ENCODE measurements around the gene TMEM62.

- TF ChIP-seq, protein P1, sequence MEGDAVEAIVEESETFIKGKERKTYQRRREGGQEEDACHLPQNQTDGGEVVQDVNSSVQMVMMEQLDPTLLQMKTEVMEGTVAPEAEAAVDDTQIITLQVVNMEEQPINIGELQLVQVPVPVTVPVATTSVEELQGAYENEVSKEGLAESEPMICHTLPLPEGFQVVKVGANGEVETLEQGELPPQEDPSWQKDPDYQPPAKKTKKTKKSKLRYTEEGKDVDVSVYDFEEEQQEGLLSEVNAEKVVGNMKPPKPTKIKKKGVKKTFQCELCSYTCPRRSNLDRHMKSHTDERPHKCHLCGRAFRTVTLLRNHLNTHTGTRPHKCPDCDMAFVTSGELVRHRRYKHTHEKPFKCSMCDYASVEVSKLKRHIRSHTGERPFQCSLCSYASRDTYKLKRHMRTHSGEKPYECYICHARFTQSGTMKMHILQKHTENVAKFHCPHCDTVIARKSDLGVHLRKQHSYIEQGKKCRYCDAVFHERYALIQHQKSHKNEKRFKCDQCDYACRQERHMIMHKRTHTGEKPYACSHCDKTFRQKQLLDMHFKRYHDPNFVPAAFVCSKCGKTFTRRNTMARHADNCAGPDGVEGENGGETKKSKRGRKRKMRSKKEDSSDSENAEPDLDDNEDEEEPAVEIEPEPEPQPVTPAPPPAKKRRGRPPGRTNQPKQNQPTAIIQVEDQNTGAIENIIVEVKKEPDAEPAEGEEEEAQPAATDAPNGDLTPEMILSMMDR (IDR thresholded peaks at IDR 0.05; ENCODE audit: poor library complexity) = no peak
- no peak for TF ChIP-seq EZH2 (IDR thresholded peaks at IDR 0.05; ENCODE audit: borderline replicate concordance)
These were observed 99.0 kb downstream of the TMEM62 start for GRCh38 chr15:43232289-43232874.

Data from hepatocyte (in vitro differentiated cells).